B cell (primary cell): Measurements from ENCODE around the gene CSDE1.

Source experiments
- CTCF ChIP-seq: fragments of 200-600 bp; IDR thresholded peaks from one replicate; pipeline ENCODE4 v1.8.0; 2022; ENCODE audit warnings: antibody characterized with exemption, mild to moderate bottlenecking
- EZH2 ChIP-seq: IDR thresholded peaks from 2 replicates; pipeline ENCODE4 v1.6.1; 2012; ENCODE audit warnings: borderline replicate concordance, low read depth, mild to moderate bottlenecking, moderate library complexity, low read length; ENCODE audit not compliant: insufficient read depth, poor library complexity, severe bottlenecking

DNA sequence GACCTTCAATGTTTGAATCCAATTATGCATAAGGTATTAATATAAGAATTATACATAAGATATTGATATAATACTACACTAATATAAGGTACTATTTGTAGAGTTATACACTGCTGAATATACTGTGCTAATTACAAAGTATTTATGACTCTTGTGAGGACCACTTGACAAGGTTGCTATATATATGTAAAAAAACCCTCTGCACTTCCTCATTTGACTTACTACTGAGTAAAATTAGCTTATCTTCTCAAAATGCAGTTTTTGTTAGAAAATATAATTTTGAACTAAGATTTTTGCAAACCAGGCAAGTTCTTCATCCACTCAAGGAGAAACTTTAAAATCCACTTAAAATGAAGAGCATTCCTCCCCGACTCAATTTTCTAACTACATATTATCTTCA is 14.2 kb upstream of the CSDE1 start:
- TF ChIP-seq EZH2, result no peak
- TF ChIP-seq CTCF, result no peak
